Testis (tissue), 2 donors: ENCODE data around the gene MCTP1.

ENCODE experiments used
- POLR2A ChIP-seq: fragments of 450-650 bp; IDR thresholded peaks from one replicate; pipeline ENCODE4 v1.6.1; 2017; ENCODE audit warnings: antibody characterized with exemption, mild to moderate bottlenecking, moderate library complexity
- TF ChIP-seq, protein P1 (sequence below), 3 experiments: fragments of 450-650 bp in 2 of 3; fragments of 200-600 bp in 1 of 3; sonication (generic) in 1 of 3; IDR thresholded peaks; one replicate each; pipeline ENCODE4 v1.5.1; 2016 to 2019; ENCODE audit warnings: antibody characterized with exemption in 3 of 3, mild to moderate bottlenecking in 2 of 3, moderate library complexity in 1 of 3

DNA sequence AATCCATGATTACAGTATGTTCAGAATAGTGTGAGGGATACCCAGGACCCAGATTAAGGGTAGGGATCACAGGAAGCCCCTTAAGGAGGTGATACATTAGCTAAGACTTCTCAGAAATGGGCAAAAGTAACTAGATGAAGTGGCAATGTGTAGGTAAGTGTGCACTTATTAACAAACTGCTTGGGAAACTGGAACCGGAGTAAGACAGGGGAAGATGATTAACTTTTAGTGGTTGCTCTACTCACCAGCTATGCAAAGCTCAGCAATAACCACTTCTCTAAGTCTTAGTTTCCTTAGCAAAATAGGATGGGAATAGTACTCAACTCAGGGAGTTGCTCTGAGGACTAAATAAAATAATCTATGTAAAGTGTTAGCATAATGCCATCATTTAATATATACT is 182.2 kb downstream of the MCTP1 start:
- TF ChIP-seq POLR2A = no peak
- TF ChIP-seq, protein P1, sequence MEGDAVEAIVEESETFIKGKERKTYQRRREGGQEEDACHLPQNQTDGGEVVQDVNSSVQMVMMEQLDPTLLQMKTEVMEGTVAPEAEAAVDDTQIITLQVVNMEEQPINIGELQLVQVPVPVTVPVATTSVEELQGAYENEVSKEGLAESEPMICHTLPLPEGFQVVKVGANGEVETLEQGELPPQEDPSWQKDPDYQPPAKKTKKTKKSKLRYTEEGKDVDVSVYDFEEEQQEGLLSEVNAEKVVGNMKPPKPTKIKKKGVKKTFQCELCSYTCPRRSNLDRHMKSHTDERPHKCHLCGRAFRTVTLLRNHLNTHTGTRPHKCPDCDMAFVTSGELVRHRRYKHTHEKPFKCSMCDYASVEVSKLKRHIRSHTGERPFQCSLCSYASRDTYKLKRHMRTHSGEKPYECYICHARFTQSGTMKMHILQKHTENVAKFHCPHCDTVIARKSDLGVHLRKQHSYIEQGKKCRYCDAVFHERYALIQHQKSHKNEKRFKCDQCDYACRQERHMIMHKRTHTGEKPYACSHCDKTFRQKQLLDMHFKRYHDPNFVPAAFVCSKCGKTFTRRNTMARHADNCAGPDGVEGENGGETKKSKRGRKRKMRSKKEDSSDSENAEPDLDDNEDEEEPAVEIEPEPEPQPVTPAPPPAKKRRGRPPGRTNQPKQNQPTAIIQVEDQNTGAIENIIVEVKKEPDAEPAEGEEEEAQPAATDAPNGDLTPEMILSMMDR (IDR thresholded peaks at IDR 0.05) = no peak
